ENCODE data around the gene CAPS. TPM values are rescaled to one million over a fixed set of nuclear protein-coding genes. Genes with fewer than 3 reads are reported as not detected.

CAPS gene
- total RNA-seq, 2 experiments from 2014 or later, result 2.1 to 2.8 TPM

DNA sequence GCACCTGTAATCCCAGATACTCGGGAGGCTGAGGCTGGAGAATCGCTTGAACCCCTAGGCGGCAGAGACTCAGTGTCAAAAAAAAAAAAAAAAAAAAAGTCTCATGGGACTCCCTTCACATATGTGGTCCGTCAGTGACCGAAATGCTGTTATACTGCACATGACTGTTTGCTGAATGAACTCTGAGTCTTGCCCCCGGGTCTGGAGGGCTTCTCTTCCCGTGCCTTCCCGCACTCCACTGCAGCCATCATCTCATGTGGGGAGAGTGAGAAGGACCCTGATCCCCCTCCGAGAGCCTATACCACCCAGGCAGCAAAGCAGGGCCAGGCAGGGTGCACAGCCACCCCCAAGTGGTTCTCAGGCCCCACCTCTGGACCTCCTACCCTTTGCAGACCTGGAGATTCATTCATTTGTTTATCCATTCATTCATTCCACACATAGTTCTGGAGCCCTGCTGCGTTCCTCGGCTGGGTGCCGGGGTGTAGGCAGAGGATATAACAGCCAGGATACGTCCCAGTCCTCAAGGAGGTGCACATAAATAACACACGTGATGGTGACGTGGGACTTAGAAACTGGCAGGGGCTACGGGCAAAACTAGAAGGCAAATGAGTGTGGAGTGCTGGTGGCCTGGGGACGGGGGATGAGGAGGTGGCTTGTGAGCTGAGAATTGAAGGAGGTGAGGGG is 24.6 kb upstream of the CAPS start:
- peaks cover 2% of the 10 kb centered on the region for H3K27me3 Mint-ChIP-seq
- DNase-seq (no peak), ATAC-seq (no peak)
- TF ChIP-seq, protein P1, sequence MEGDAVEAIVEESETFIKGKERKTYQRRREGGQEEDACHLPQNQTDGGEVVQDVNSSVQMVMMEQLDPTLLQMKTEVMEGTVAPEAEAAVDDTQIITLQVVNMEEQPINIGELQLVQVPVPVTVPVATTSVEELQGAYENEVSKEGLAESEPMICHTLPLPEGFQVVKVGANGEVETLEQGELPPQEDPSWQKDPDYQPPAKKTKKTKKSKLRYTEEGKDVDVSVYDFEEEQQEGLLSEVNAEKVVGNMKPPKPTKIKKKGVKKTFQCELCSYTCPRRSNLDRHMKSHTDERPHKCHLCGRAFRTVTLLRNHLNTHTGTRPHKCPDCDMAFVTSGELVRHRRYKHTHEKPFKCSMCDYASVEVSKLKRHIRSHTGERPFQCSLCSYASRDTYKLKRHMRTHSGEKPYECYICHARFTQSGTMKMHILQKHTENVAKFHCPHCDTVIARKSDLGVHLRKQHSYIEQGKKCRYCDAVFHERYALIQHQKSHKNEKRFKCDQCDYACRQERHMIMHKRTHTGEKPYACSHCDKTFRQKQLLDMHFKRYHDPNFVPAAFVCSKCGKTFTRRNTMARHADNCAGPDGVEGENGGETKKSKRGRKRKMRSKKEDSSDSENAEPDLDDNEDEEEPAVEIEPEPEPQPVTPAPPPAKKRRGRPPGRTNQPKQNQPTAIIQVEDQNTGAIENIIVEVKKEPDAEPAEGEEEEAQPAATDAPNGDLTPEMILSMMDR (IDR thresholded peaks at IDR 0.05), result no peak
- H3K27ac Mint-ChIP-seq, result no peak overlapping the region
- no peaks in the 10 kb centered on the region for H3K4me1 Mint-ChIP-seq (ENCODE audit: low read depth)
- no peak overlapping the region for H3K4me3 Mint-ChIP-seq
- intact Hi-C loops (cut with micrococcal nuclease), result no loop called here
- no peaks in the 10 kb centered on the region for H3K9me3 Mint-ChIP-seq
- CTCF ChIA-PET, result interaction anchor here (4.1 kb wide), 1 partner anchor 85 kb away, joined by 43 read pairs; the partner anchor contains the start of gene NRTN
- H3K36me3 Mint-ChIP-seq (ENCODE audit: low read depth), result no peaks in the 10 kb centered on the region
- POLR2A ChIA-PET, result interaction anchor here (3.8 kb wide), 1 partner anchor 14 kb away, joined by 18 read pairs; the partner anchor contains the start of genes NDUFA11 and VMAC

DNA sequence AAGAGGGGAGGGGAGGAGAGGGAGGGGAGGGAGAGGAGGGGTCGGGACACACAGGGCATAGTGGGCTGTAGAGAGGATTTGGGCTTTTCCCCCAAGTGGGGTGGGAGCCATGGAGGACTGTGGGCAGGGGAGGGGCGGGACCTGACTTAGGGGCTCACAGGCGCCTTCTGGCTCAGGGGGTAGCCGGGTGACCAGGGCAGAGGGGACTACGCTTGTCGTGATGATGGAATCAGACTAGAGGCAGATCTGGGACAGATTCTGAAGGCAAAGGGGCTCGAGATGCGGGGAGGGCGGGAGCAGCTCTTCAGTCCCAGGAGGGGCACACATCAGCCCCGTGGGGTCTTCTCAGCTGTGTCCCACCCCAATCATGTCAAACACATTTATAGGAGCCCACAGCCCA is 24.0 kb upstream of the CAPS start:
- DNase-seq (no peak), ATAC-seq (no peak)
- POLR2A ChIA-PET, result interaction anchor here (1.4 to 3.8 kb wide), 3 partner anchors 9 to 86 kb away, joined by 4 to 18 read pairs (median 7); partner anchors contain the start of genes NDUFA11 and VMAC
- TF ChIP-seq, protein P1 (IDR thresholded peaks at IDR 0.05), result no peak
- Mint-ChIP-seq H3K4me1 (ENCODE audit: low read depth) (no peaks in the 10 kb centered on the region), H3K27me3 (peaks cover 2% of the 10 kb centered on the region), H3K27ac (no peak overlapping the region), H3K9me3 (no peaks in the 10 kb centered on the region), H3K4me3 (no peak overlapping the region), H3K36me3 (ENCODE audit: low read depth) (no peaks in the 10 kb centered on the region)
- CTCF ChIA-PET, result interaction anchor here (4.1 kb wide), 1 partner anchor 86 kb away, joined by 43 read pairs; the partner anchor contains the start of gene NRTN
- intact Hi-C loops (cut with micrococcal nuclease), result no loop called here

GRCh38 chr19:5891572-5891937 is 22.5 kb upstream of the CAPS start:
- TF ChIP-seq, protein P1 (IDR thresholded peaks at IDR 0.05), result no peak
- no peaks in the 10 kb centered on the region for H3K27me3 Mint-ChIP-seq
- H3K4me1 Mint-ChIP-seq (ENCODE audit: low read depth), result no peaks in the 10 kb centered on the region
- DNase-seq, result no peak
- no peaks in the 10 kb centered on the region for H3K36me3 Mint-ChIP-seq (ENCODE audit: low read depth)
- no peak overlapping the region for H3K27ac Mint-ChIP-seq
- no peaks in the 10 kb centered on the region for H3K9me3 Mint-ChIP-seq
- CTCF ChIA-PET, result interaction anchor here (0.9 to 4.1 kb wide), 2 partner anchors 8 to 88 kb away, joined by 3 to 43 read pairs; partner anchors contain the start of gene NRTN
- ATAC-seq, result no peak
- H3K4me3 Mint-ChIP-seq, result no peak overlapping the region
- intact Hi-C loops (cut with micrococcal nuclease), result no loop called here
- POLR2A ChIA-PET, result interaction anchor here (1.0 to 3.8 kb wide), 5 partner anchors 8 to 87 kb away, joined by 4 to 18 read pairs (median 4); partner anchors contain the start of genes NDUFA11, RANBP3 and VMAC

DNA sequence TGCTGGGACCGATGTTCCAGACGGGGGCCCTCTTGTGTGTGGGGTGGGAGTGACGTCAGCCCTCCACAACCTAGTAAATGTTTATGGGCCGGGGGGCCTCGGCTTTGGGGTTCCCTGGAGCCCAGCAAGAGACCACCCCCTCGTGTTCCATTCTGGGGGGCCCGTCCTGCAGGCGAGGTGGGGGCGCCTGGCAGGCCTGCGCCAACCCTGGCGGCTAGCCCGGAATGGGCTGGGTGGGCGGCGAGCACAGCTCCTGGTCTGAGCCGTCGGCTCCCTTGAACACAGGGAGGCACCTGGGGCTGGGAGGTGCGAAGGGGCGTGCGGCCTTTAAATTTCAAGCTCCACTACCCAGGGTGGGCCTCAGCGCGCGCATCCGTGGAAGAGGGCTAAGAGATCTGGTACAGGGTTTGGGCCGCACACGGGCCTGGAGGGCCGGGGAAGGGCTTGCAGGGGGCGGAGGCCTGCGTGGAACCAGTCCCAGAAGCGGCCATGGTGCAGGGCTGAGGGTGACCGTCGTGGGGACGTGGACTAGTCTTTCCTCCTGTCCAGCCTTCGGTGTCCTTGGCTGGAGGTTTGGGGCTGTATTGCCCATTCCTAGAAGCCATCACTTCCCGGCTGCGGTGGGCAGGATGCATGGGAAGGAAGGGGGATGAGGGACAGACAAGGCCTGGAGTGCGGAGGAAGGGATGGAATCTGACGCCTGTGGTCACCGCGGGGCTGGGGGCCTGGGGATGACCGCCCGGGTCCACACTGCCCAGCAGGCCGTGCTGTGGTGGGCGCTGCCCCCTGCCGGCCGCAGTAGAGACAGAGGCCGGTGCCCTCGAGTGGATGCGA is 21.9 kb upstream of the CAPS start:
- no peaks in the 10 kb centered on the region for H3K27me3 Mint-ChIP-seq
- intact Hi-C loops (cut with micrococcal nuclease), result no loop called here
- ChIA-PET POLR2A (interaction anchor here (1.1 to 3.8 kb wide), 3 partner anchors 11 to 64 kb away, joined by 4 to 18 read pairs (median 4); partner anchors contain the start of genes NDUFA11 and VMAC), CTCF (interaction anchor here (4.1 kb wide), 1 partner anchor 88 kb away, joined by 43 read pairs; the partner anchor contains the start of gene NRTN)
- H3K27ac Mint-ChIP-seq, result no peak overlapping the region
- no peaks in the 10 kb centered on the region for H3K9me3 Mint-ChIP-seq
- TF ChIP-seq, protein P1 (IDR thresholded peaks at IDR 0.05), result peak; percentile 59
- ATAC-seq (peak; percentile 66), DNase-seq (peak; percentile 34)
- H3K36me3 Mint-ChIP-seq (ENCODE audit: low read depth), result no peaks in the 10 kb centered on the region
- no peak overlapping the region for H3K4me3 Mint-ChIP-seq
- H3K4me1 Mint-ChIP-seq (ENCODE audit: low read depth), result no peaks in the 10 kb centered on the region

All from activated CD8-positive, alpha-beta T cell treated with anti-CD3 and anti-CD28 coated beads for 36 hours (primary cell).